SKM-1 (cell line): ENCODE results near the gene PFN2.

Source experiments
- DNase-seq: peaks from one replicate; lab custom pipeline; 2025; ENCODE audit not compliant: unreplicated experiment; lab: John Stamatoyannopoulos, UW

PFN2 gene

GRCh38 chr3:149933008-149933407 lies 37.7 kb downstream of the PFN2 start:
- DNase-seq = no peak

DNA sequence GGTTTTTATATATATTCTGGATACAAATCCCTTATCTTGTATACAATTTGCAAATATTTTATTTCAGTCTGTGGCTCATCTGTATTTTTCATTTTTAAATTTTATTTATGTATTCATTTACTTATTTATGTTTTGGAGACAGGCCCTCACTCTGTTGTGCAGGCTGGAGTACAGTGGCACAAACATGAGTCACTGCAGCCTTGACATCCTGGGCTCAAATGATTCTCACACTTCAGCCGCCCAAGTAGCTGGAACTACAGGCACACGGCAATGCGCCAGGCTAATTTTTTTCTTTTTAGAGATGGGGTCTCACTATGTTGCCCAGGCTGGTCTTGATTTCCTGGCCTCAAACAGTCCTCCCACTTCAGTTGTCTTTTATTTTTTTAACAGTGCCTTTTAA lies 50.6 kb downstream of the PFN2 start:
- DNase-seq = no peak

GRCh38 chr3:149919509-149919908 lies 51.2 kb downstream of the PFN2 start:
- no peak for DNase-seq

- DNase-seq = no peak
These were observed 53.5 kb downstream of the PFN2 start for GRCh38 chr3:149917124-149917667.
